Brain pericyte (primary cell): ENCODE results near the gene SLC25A48.

ENCODE experiments used
- DNase-seq: peaks from one replicate; pipeline ENCODE4 v3.0.0-alpha.2; 2012; ENCODE audit warnings: low read depth, low spot score

The SLC25A48 gene

DNA sequence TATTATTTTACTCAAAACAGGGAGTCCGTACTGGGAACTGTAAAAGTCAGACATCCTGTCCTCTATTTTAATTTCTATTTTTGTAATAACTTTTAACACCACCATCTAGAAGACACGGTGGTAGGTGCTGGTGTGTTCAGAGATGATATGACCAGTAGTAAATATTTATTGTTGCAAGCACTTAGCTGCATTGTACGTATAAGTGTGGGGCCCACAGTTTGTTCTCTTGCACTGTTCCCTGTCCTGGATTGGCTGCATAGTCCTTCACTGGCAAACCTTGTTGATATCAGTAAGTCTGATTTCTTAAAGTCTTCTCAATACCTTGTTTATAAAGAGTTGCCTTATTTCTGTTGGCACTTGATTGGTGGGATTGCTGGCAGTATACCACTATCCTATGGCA, 85.7 kb downstream of the SLC25A48 start:
- no peak for DNase-seq

DNA sequence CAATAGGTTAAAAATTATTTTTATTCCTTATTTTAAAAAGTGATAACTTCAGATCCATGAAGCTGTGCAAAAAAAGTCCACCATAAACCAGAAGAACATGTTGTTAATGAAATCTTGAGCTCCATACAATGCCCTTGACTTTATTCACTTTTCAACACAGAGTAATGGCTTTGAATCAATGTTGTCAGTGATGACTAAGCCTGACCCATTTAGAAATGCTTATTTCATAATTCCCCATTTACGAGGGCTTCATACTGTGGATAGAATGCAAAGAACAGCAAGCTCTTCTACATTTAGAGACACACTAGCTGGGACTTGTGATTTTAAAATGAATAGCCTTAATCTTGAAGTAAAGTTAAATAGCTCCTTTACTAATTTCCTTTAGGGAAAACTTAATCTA, 86.9 kb downstream of the SLC25A48 start:
- no peak for DNase-seq

DNA sequence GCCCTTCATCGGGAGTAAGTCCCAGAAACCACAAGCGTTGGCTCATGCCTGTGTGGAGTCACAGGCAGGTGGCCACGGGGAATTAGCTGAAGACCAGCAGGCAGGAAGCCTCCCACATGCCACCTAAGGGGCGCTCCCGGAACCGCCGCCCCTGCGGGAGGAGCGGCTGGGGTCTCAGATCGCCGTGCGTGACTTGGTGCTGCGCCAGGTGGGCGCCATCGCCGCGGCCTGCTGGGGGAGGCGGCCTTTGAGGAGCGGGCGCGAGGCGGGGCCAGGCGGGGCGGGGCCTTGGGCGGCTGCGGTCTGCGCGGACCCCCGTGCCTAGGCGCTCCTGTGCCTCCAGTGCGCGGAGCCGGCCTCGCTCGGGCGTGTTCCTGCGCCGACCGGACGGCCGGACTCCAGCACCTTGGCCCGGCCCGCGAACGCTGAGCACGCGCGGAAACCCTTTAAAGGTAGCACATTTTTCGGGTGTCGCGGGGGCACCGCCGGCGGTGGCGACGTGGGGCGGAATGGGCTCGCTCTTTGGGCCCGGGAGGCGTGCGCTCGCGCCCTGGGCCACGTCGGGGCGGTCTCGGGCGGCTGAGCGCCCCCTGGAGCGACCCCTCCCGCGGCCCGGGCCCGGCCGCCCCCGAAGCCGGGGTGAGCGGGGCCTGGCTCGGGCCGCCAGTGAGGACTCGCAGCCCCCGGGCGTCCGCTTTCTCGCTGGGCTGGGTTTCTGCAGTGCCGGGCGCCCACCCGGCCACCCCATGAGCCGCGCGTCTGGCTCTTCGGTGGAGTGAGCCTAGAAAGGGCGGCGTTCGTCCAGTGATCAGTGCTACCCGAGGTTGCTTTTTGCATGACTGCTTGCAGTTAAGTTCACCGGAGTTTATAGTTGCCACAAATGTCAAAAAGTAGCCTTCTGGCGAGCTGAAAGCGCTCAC, 95.8 kb downstream of the SLC25A48 start:
- no peak for DNase-seq

DNA sequence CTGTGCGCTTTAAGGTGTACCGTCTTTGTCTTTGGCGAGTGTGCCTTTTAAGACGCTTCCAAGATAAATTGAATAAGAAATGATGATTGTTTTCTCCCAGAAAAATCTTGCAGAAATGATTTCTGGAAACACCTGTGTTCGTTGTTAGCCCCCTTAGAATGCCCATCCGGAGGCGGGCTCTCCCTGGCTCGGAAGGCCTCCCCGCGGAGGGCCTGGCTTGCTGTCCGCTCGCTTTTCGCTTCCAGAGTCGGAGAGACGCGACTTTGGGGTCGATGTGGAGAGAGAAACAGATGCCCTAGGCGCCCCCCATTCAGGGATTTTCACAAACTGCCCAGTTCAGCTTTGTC, 96.5 kb downstream of the SLC25A48 start:
- DNase-seq, result no peak

DNA sequence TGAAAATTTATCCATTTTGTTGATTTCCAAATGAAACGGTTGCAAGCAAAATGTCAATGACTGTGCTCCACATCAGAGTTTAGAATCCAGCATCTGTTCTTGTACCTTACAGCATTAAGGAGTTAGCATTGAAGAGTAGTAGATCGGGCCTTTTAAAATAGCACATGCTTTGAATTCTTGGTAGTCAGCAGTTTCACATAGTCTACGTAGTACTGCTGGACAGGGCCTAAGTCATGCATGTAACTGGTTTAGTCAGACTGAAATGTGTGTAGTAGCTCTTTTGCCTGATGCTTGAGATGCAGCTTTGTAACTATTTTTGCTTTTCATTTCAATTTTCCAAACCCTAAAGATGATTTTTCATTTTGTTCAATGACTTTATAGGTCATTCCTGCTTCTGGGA, 100.5 kb downstream of the SLC25A48 start:
- DNase-seq, result no peak

DNA sequence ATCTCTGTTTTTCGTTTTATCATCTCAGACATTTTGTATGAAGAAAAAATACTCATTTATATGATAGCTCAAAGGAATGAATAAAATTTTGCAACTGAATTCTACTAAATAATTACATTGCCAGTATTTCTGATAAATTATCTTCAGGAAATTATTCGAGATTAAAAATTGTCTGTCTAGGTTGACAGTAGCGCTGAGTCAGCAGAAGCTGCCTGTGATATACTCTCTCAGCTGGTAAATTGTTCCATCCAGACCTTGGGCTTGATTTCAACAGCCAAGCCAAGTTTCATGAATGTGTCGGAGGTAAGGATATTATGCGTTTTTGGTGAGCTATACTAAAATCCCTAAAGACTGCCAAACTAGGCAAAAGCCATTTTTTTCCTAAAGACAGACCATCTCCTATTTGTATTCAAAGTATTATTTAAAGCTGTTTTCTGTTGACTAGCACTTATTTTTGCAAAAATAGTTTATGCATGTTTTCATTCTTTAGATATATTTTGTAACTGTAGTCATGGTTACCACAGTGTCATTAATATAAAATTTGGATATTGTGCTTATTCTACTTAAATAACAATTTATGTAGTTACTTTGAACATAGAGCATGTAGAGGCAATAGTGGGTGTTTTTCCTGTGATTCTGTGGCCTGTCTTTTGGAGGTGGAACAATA, 102.9 kb downstream of the SLC25A48 start:
- DNase-seq, result no peak
